HL-60 (cell line): ENCODE measurements around the gene PRR12.

ENCODE experiments used
- CTCF ChIP-seq: IDR thresholded peaks from one replicate; pipeline ENCODE4 v1.5.1; 2011; ENCODE audit warnings: low read length, control low read depth, inconsistent platforms; ENCODE audit not compliant: insufficient read depth
- GABPA ChIP-seq: IDR thresholded peaks from 2 replicates; pipeline ENCODE4 v1.6.1; 2012; ENCODE audit warnings: low read depth
- POLR2AphosphoS5 ChIP-seq: IDR thresholded peaks from 2 replicates; pipeline ENCODE4 v1.6.1; 2012; ENCODE audit warnings: low read depth
- REST ChIP-seq: IDR thresholded peaks from 2 replicates; pipeline ENCODE4 v1.6.1; 2012; ENCODE audit warnings: low read depth; ENCODE audit not compliant: insufficient replicate concordance

- TF ChIP-seq POLR2AphosphoS5 (no peak), REST (no peak), CTCF (no peak), GABPA (no peak)
Observed at GRCh38 chr19:49629659-49630058, 38.7 kb downstream of the PRR12 start.
